IPS-20b (cell line): Measurements from ENCODE around the gene BBX.
"Not testable (repeated sequence)": the region's sequence is repeated elsewhere in the genome, so short reads cannot be mapped to it uniquely, and the experiment has no call there.

Source experiments
- H3K27ac ChIP-seq: one replicate; pipeline ENCODE4 v1.5.1; 2013; ENCODE audit warnings: low read length
- H3K27me3 ChIP-seq: 2 replicates; pipeline ENCODE4 v1.6.1; 2013; ENCODE audit warnings: mild to moderate bottlenecking, low read length, inconsistent platforms; ENCODE audit not compliant: insufficient read depth
- H3K36me3 ChIP-seq: 2 replicates; pipeline ENCODE4 v1.6.1; 2013; ENCODE audit warnings: low read depth, mild to moderate bottlenecking, inconsistent platforms, low read length, moderate library complexity; ENCODE audit not compliant: insufficient read depth
- H3K4me1 ChIP-seq: 2 replicates; pipeline ENCODE4 v1.6.1; 2013; ENCODE audit warnings: mild to moderate bottlenecking, control low read depth, inconsistent platforms, low read length, moderate library complexity; ENCODE audit not compliant: insufficient read depth
- H3K4me3 ChIP-seq: 2 replicates; pipeline ENCODE4 v1.5.1; 2013; ENCODE audit warnings: mild to moderate bottlenecking, low read length, inconsistent platforms
- H3K9ac ChIP-seq: 2 replicates; pipeline ENCODE4 v1.6.1; 2013; ENCODE audit warnings: low read depth, mild to moderate bottlenecking, inconsistent platforms, low read length, moderate library complexity
- H3K9me3 ChIP-seq: 2 replicates; pipeline ENCODE4 v1.6.1; 2013; ENCODE audit warnings: mild to moderate bottlenecking, low read depth, low read length, inconsistent platforms; ENCODE audit not compliant: insufficient read depth

BBX gene

DNA sequence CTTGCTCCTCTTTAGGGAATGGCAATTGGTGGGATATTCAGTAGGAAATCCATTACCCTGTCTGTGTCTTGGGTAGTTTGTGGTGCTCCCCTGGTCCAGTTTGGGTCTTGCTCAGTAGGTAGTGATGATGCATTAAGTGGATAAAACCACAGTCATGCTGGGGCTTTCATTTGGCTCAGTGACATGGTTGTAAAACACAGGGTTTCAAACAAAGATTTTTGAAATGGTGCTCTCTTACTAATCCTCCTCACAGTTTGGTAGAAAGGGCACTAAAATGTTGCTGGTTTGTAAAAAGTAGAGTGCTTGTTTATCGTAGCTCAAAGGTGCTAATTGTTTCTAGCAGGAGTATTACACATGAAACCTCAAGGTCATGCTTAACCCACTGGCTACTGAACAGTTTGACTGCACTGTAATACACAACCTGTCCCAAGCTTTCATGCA is 22.9 kb downstream of the BBX start:
- Histone ChIP-seq H3K9me3 (no peaks in the 10 kb centered on the region), H3K36me3 (no peaks in the 10 kb centered on the region), H3K4me1 (no peaks in the 10 kb centered on the region; the same call in 1 of the 2 replicates), H3K27ac (no peak overlapping the region), H3K27me3 (no peaks in the 10 kb centered on the region), H3K4me3 (no peak overlapping the region), H3K9ac (no peak overlapping the region)

DNA sequence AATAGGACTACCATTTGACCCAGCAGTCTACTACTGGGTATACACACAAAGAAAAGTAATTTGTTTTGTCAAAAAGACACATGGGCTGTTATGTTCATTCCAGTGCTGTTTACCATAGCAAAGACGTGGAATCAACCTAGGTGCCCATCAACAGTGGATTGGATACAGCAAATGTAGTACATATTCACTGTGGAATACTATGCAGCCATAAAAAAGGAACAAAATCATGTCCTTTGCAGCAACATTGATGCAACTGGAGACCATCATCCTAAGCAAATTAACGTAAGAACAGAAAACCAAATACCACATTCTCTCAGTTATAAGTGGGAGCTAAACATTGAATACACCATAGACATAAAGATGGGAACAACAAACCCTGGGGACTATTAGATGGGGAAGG is 25.8 kb downstream of the BBX start:
- Histone ChIP-seq H3K4me3 (no peak overlapping the region), H3K27ac (no peak overlapping the region), H3K36me3 (no peaks in the 10 kb centered on the region), H3K9ac (no peak overlapping the region), H3K9me3 (no peaks in the 10 kb centered on the region), H3K27me3 (no peaks in the 10 kb centered on the region), H3K4me1 (no peaks in the 10 kb centered on the region; the same call in 1 of the 2 replicates)

DNA sequence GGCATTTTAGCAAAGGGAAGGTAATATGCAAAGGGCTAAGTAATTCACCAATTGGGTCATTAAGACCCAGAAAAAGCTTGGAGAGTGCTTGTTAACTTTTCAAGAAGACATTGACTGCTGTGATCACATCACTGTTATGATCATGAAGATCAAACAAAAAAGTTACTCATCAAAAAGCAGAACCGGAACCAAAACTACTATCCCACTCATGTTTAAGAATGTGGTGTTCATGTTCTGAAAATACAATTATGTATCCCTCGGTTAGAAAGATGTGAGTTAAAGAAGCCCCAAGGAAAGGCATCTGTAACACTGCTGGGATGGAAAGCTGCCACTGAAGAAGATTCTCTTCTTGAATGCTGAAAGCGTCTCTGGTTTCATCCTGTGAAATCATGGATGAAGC is 32.6 kb downstream of the BBX start:
- Histone ChIP-seq H3K27ac (no peak overlapping the region), H3K9ac (no peak overlapping the region), H3K27me3 (no peaks in the 10 kb centered on the region), H3K4me3 (no peak overlapping the region), H3K4me1 (no peaks in the 10 kb centered on the region), H3K9me3 (no peaks in the 10 kb centered on the region), H3K36me3 (no peaks in the 10 kb centered on the region)

- Histone ChIP-seq H3K27ac (no peak overlapping the region), H3K4me3 (no peak overlapping the region), H3K36me3 (no peaks in the 10 kb centered on the region), H3K9ac (no peak overlapping the region), H3K27me3 (no peaks in the 10 kb centered on the region), H3K9me3 (no peaks in the 10 kb centered on the region), H3K4me1 (peaks cover 3% of the 10 kb centered on the region; the same call in 1 of the 2 replicates)
Measured at GRCh38 chr3:107557743-107558142, 35.0 kb downstream of the BBX start.

DNA sequence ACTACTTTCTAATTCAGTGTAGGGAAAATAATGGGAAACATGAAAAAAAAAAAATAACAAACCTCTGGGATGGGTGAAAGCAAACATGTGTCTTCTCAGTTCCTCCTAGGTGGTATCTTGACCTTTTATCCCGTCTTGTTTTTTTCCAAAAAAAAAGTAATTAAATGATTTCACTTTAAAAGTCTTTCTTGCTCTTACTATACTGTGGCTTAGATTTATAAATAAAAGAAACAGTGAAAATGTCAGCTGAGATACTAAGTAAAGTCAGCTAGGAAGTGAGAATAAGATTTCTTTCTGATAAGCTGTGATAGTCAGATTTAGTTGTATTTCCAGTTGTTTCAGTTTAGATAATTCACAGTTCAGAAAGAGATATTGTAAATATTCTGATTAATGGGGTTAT is 37.4 kb downstream of the BBX start:
- no peak overlapping the region for H3K27ac ChIP-seq
- peaks cover 7% of the 10 kb centered on the region; the same call in 1 of the 2 replicates for H3K4me1 ChIP-seq
- H3K9me3 ChIP-seq, result no peaks in the 10 kb centered on the region
- no peak overlapping the region for H3K4me3 ChIP-seq
- H3K27me3 ChIP-seq, result no peaks in the 10 kb centered on the region
- H3K36me3 ChIP-seq, result no peaks in the 10 kb centered on the region
- no peak overlapping the region for H3K9ac ChIP-seq

GRCh38 chr3:107561980-107562379 is 39.2 kb downstream of the BBX start:
- Histone ChIP-seq H3K4me3 (no peak overlapping the region), H3K9me3 (no peaks in the 10 kb centered on the region), H3K27me3 (no peaks in the 10 kb centered on the region), H3K27ac (no peak overlapping the region), H3K9ac (no peak overlapping the region), H3K4me1 (peaks cover 7% of the 10 kb centered on the region; the same call in 1 of the 2 replicates), H3K36me3 (no peaks in the 10 kb centered on the region)

DNA sequence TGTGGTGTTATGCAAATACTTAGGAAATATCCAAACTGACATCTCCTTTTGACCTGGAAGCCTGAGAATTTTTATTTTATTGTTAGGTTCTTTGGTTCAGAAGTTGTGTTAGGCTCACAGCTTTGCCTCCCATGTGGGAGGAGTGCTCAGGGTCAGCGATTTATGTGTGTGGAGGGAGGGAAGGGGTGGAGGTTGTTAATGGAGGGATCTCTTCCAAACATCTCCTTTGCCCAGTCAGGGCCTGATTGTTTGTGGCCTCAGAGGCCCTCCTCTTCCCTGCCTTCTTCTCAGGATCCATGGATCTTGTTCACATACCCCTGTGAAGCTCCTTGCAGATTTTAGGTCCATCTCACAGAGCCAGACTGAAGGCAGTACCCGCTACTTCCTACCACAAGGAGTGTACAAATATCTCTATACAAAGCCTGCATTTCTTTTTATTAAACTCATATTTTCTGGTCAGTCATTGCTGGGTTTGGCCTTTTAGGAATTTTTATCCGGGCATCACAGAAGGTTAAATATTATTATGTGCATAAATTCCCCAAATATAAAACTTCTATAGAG is 40.3 kb downstream of the BBX start:
- H3K27ac ChIP-seq, result no peak overlapping the region

GRCh38 chr3:107565244-107565643 is 42.5 kb downstream of the BBX start:
- H3K27ac ChIP-seq, H3K27me3 ChIP-seq, H3K4me1 ChIP-seq, H3K4me3 ChIP-seq, H3K9ac ChIP-seq, H3K36me3 ChIP-seq, H3K9me3 ChIP-seq: not testable (repeated sequence)

More for the DNA sequence above, 40.3 kb downstream of the BBX start:
- Histone ChIP-seq H3K36me3 (no peaks in the 10 kb centered on the region), H3K9me3 (no peaks in the 10 kb centered on the region), H3K4me3 (no peak overlapping the region), H3K27me3 (no peaks in the 10 kb centered on the region), H3K4me1 (peaks cover 7% of the 10 kb centered on the region; the same call in 1 of the 2 replicates), H3K9ac (no peak overlapping the region)

- not testable (repeated sequence) for H3K27ac ChIP-seq, H3K4me1 ChIP-seq, H3K27me3 ChIP-seq, H3K9ac ChIP-seq, H3K9me3 ChIP-seq, H3K4me3 ChIP-seq, H3K36me3 ChIP-seq
Measured at GRCh38 chr3:107571089-107571488, 48.3 kb downstream of the BBX start.

DNA sequence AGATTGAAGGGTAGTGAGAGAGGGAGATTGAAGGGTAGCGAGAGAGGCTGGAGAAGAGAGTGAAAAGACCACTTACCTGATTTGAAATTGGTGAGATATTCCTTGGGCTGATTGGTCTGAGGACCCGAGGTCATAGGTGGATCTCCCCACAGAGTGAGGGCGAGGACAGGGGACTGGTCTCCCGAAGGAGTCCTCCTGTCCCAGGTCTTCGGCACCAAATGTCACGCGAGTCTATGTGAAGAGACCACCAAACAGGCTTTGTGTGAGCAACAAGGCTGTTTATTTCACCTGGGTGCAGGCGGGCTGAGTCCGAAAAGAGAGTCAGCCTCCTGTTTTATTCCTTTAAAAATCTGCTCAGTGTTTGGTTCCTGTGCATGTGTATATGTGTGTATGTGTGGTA is 48.7 kb downstream of the BBX start:
- H3K27me3 ChIP-seq, H3K4me3 ChIP-seq, H3K9me3 ChIP-seq, H3K9ac ChIP-seq, H3K36me3 ChIP-seq, H3K27ac ChIP-seq, H3K4me1 ChIP-seq: not testable (repeated sequence)

- no peaks in the 10 kb centered on the region for H3K9me3 ChIP-seq
- no peaks in the 10 kb centered on the region for H3K27me3 ChIP-seq
- H3K27ac ChIP-seq, result no peak overlapping the region
Measured at GRCh38 chr3:107574650-107575049, 51.9 kb downstream of the BBX start.

DNA sequence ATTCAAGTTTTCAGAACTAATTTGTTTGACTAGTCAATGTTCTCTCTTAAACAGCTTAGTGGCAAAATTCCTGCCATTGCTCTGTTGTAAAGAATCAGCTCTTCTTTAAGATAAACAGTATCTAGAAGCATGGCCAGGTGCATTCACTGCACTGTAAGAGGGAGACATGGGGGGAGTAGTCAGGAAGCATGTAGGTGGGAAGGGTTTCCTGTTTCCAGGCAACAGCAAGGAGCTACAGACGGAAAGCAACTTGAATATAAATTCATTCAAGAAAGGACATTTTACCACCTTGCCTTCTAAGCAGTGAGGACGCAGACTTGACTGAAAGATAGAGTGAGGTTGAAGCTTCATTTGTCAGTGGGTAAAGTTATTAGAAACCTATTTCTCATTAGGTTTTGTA is 55.3 kb downstream of the BBX start:
- Histone ChIP-seq H3K36me3 (no peaks in the 10 kb centered on the region), H3K9ac (no peak overlapping the region), H3K27me3 (no peaks in the 10 kb centered on the region), H3K4me1 (peaks cover 19% of the 10 kb centered on the region), H3K9me3 (no peaks in the 10 kb centered on the region), H3K27ac (no peak overlapping the region), H3K4me3 (no peak overlapping the region)

More at GRCh38 chr3:107574650-107575049, 51.9 kb downstream of the BBX start:
- no peak overlapping the region for H3K9ac ChIP-seq
- H3K4me1 ChIP-seq, result peaks cover 18% of the 10 kb centered on the region
- no peaks in the 10 kb centered on the region for H3K36me3 ChIP-seq
- H3K4me3 ChIP-seq, result no peak overlapping the region
